HG03097 (cell line): Measurements from ENCODE around the gene GRM8.
A peak's percentile ranks its signal among the peaks of the same experiment; 100 is the strongest.

ENCODE experiments used
- ATAC-seq: cut with Tn5 transposase; IDR thresholded peaks from one replicate; pipeline ENCODE4 v1.9.1; 2021; ENCODE audit not compliant: unreplicated experiment, low FRiP score

GRM8 gene

GRCh38 chr7:127039541-127039940 is 213.2 kb downstream of the GRM8 start:
- ATAC-seq, result no peak

- no peak for ATAC-seq
These were observed 217.4 kb downstream of the GRM8 start for GRCh38 chr7:127035203-127035849.

DNA sequence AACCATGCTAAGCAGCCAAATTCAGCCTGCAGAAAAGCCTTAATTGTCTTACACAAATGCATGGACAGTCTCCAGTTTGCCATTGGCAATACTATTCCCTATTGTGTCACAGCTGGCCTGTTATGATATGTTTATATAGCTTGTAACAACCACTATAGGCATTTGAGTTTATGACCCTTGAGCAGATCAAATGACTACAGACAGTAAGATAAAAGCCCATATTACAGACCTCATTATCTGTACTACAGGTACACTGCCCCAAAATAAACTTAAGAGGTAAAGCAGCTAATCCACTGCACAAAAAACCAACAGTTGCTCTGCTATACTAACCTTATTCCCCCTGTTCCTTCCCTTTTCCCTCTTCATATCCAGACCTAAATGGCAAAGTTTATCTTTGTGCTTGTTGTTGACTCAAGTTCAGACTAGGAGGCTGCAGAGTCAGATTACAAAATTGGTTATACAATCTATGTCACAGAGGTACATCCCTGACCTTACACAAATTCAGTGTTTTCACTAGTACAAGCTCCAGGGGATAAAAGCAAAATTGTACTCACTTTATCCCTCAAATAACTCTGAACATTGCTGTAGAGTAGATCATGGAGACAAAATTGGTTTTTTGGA is 218.4 kb downstream of the GRM8 start:
- ATAC-seq, result no peak

- ATAC-seq, result no peak
These were observed 222.9 kb downstream of the GRM8 start for GRCh38 chr7:127029823-127030222.

DNA sequence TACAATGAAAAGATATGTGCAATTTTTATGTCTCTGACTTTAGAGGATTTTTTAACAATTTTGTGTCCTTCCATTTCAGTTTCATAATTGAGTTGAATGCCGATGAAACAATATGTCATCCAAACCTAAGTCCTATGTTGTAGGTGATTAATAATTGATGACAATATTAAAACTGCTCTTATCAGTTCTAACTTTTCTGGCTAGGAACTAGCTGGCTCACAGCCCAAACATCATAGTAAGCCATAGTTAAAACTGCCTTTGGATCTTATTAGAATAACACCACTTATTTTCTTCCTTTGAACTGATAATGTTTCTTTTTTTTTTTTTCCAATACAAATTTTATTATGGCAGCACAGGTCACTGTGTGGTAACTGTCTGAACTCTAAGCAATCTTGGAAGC is 230.9 kb downstream of the GRM8 start:
- ATAC-seq, result no peak

DNA sequence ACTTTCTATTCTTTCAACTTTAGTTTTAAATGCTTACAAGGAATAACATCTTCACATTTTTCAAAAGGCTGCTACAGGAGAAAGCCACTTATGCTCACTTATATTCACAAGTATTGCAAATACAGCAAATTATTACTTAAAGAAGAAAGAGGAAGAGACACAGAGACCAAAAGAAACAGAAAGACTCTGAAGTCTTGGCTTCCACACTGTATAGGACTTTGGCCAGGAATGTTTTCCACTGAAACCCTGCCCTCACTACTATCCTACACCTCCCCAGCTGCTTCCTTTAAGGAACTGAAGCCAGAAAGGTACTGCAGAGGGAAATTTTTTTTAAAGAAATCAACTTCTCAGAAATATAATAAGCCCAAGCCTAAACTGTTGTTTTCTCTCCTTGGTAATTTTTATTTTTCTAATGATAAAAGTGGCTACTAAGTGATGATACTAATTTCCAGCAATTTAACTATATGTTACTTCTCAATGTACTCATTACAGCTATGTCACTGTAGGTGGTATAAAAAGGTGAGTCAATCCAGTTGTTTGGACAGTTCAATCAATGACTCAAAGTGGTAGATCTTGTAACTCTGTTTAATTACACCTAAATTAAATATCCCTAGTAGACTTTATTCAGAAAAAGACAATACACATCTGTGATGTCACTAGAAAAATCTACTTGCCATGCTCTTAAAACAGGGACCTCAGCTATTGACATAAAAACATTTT is 231.6 kb downstream of the GRM8 start:
- ATAC-seq, result no peak

GRCh38 chr7:127018889-127019288 is 233.9 kb downstream of the GRM8 start:
- no peak for ATAC-seq

DNA sequence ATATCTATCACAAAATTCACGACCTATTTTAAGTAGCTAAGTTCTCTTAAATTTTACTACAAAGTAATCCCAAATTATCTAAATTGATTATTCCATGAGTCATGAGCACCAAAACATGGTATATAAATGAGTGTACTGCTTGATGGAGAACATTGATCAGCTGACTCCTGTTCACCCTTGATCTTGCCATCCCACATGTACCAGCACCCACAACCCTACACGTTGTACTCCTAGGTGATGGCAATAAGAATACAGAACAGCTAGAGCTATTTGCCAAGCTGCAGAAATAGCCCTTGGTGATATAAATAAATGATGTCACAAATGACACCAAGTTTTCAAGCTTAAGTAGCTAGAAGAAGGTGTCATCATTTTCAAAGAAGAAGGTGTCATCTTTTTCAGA is 235.5 kb downstream of the GRM8 start:
- ATAC-seq, result no peak

DNA sequence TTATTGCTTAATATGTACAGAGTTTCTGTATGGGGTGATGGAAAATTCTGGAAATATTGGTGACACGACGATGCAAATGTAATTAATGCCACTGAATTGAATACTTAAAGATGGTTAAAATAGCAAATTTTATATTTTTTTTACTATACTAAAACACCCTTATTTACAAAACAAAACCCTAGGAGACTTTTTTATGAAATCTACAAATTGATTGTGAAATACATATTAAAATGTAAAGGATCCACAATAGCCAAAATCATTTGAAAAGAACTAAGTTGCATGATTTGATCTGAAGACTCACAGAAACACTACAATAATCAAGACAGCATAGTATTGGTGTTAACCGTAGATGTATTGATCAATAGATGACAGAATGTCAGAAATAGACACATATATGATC is 252.0 kb downstream of the GRM8 start:
- no peak for ATAC-seq

DNA sequence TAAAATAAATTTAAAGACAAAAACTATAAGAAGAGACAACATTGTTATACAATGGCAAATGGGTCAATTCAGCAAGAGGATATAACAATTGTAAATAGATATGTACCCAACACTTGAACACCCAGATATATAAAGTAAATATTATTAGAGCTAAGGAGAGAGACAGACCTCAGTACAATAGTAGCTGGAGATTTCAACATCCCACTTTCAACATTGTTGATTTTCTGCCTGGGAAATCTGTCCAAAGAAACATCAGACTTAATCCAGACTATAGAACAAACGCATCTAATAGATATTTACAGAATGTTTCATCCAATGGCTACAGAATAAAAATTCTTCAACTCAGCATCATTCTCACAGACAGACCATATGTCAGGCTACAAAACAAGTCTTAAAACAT is 256.1 kb downstream of the GRM8 start:
- ATAC-seq, result no peak

- no peak for ATAC-seq
These were observed 259.0 kb downstream of the GRM8 start for GRCh38 chr7:126993626-126994213.

- ATAC-seq, result no peak
These were observed 264.7 kb downstream of the GRM8 start for GRCh38 chr7:126988022-126988421.

- no peak for ATAC-seq
These were observed 273.0 kb downstream of the GRM8 start for GRCh38 chr7:126979722-126980121.

DNA sequence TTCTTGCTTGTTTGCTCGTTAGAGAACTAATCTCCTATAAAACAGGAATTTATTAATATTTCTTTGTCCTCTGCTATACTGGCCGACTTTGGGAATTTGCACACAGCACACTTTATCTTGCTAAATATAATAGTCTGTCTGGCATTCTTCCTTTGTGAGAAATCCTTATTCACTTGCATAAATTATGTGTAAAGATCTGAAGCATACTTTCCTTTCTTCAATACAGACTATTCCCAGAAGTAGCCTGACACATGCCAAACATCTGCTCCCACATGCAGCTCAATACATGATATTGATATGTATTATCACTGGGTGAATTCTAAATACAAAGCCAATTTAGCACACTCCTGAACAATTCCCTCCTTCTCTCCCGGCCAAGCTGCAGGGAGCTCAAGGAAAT is 273.9 kb downstream of the GRM8 start:
- ATAC-seq, result no peak

GRCh38 chr7:126973066-126973465 is 279.7 kb downstream of the GRM8 start:
- ATAC-seq, result no peak

DNA sequence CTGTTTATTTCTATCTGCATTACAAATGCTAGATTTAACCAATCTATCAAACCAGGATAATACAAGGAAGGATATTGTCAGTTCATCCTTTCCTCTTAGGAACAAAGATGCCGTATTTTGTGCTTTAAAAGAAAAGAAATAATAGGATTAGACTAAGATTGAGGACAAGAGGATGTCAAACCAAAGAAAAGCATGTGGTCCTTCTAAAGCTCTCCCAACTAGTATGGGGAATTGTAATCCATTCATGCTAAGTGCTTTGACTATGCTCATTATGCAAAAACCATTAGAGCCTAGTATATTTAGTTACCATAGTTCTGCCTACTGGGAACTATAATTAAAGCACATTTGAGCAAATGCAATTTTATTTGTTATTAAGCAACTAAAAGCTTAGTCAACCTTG is 280.2 kb downstream of the GRM8 start:
- no peak for ATAC-seq

- ATAC-seq, result no peak
These were observed 293.1 kb downstream of the GRM8 start for GRCh38 chr7:126959649-126960048.

- ATAC-seq, result no peak
These were observed 294.4 kb downstream of the GRM8 start for GRCh38 chr7:126958367-126958766.

- no peak for ATAC-seq
These were observed 295.3 kb downstream of the GRM8 start for GRCh38 chr7:126957443-126957842.

- no peak for ATAC-seq
These were observed 299.3 kb downstream of the GRM8 start for GRCh38 chr7:126953461-126953860.

DNA sequence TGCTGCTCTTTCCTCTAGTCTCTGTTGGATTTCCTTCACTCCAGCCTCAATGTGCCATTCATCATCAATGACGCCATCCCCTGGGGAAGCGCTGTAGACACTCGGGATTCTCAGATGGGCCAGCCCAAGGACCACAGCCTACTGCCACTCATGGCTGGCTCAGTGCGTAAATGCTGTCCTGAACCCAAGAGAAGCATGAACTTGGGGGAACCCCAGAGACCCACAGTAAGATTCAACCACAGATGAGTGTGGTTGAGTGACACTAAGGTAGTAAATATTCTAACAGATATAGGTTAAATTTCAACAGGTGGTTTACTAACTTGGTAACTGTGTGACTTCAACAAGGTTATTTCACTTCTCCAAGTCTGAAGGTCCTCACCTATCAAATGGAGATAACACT is 304.1 kb downstream of the GRM8 start:
- peak; percentile 85 for ATAC-seq
